ENCODE measurements around the gene RUNX2.

- TF ChIP-seq FOXM1 (IDR thresholded peaks at IDR 0.05; ENCODE audit: borderline replicate concordance) (no peak), SP1 (IDR thresholded peaks at IDR 0.05) (no peak), SUZ12 (IDR thresholded peaks at IDR 0.05) (no peak), BHLHE40 (IDR thresholded peaks at IDR 0.05; ENCODE audit: borderline replicate concordance) (no peak), FOXA1 (IDR thresholded peaks at IDR 0.05) (no peak), ARNT (IDR thresholded peaks at IDR 0.05) (no peak), ELF4 (IDR thresholded peaks at IDR 0.05) (no peak), LEF1 (IDR thresholded peaks at IDR 0.05; ENCODE audit: borderline replicate concordance) (no peak), FOXK2 (IDR thresholded peaks at IDR 0.05) (no peak), ZNF384 (IDR thresholded peaks at IDR 0.05) (no peak), HDGF (IDR thresholded peaks at IDR 0.05; ENCODE audit: borderline replicate concordance) (no peak), TARDBP (IDR thresholded peaks at IDR 0.05) (no peak)
- TF ChIP-seq, protein P1, sequence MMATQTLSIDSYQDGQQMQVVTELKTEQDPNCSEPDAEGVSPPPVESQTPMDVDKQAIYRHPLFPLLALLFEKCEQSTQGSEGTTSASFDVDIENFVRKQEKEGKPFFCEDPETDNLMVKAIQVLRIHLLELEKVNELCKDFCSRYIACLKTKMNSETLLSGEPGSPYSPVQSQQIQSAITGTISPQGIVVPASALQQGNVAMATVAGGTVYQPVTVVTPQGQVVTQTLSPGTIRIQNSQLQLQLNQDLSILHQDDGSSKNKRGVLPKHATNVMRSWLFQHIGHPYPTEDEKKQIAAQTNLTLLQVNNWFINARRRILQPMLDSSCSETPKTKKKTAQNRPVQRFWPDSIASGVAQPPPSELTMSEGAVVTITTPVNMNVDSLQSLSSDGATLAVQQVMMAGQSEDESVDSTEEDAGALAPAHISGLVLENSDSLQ (IDR thresholded peaks at IDR 0.05) = no peak
These were observed 376.1 kb downstream of the RUNX2 start for GRCh38 chr6:45704056-45704800.

Measured in HEK293T (cell line).